Activated CD8-positive, alpha-beta memory T cell treated with anti-CD3 and anti-CD28 coated beads, Interleukin-2, amount 50 U/mL, for 1 hour (primary cell): ENCODE measurements around the gene SNAPC4.

Experiments used
- DNase-seq: peaks from one replicate; pipeline ENCODE4 v3.0.0-alpha.2; 2020; ENCODE audit errors: extremely low read depth

Gene SNAPC4

GRCh38 chr9:136392538-136393449 lies 7.2 kb downstream of the SNAPC4 start:
- DNase-seq: no peak

- DNase-seq: no peak
These were observed 8.0 kb downstream of the SNAPC4 start for GRCh38 chr9:136391737-136392537.

DNA sequence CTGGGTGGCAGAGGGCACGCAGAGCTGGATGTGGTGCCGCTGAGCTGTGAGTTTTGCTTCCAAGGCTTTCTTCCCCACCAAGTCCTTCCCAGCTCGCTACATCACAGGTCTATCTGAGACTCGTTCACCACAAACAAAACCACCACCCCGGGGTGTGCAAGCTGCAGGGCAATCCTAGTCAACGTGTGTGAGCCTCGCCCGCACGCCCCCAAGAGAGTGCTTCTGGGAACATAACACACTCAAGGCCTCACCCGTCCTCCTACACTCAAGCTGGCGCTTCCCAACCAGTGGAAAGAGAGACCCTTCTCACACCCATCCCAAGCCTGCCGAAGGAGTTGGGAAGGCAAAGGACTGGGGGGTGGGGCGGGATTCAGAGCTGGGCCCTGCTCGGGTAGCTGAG lies 10.6 kb downstream of the SNAPC4 start:
- DNase-seq: no peak

DNA sequence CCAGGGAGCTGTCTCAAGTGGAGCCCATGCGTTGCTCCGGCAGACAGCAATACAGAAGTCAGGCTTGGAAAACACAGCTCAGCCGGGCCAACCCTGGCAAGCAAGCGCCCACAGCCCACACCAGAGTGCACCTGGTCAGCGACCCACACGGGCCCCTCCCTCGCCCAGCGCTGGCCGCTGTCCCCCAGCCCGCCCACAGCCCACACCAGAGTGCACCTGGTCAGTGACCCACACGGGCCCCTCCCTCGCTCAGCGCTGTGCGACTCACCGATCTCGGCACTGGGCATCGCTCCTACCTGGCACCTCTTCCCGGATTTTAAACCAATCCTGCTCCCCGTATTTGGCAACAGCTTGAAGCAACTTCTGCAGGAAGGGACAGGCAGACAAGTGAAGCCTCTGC lies 12.8 kb downstream of the SNAPC4 start:
- no peak for DNase-seq

DNA sequence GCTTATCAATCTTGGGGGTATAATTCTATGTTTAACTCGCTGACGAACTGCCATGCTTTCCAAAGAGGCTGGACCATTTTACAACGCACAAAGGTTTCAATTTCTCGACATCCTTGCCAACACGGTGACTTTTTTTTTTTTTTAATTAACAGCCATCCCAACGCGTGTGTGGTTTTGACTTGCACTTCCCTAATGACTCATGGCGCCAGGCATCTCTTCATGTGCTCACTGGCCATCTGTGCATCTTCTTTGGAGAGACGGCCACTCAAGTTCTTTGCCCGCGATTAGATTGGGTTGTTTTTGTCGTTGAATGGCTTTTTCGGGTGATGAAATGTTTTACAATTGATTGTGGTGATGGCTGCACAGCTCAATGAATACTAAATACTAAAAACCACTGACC lies 14.0 kb downstream of the SNAPC4 start:
- no peak for DNase-seq

GRCh38 chr9:136385015-136385414 lies 15.0 kb downstream of the SNAPC4 start:
- DNase-seq: no peak

GRCh38 chr9:136383436-136383835 lies 16.5 kb downstream of the SNAPC4 start:
- no peak for DNase-seq

- no peak for DNase-seq
These were observed 17.9 kb downstream of the SNAPC4 start for GRCh38 chr9:136381966-136382513.

GRCh38 chr9:136381311-136381710 lies 18.7 kb downstream of the SNAPC4 start:
- no peak for DNase-seq

DNA sequence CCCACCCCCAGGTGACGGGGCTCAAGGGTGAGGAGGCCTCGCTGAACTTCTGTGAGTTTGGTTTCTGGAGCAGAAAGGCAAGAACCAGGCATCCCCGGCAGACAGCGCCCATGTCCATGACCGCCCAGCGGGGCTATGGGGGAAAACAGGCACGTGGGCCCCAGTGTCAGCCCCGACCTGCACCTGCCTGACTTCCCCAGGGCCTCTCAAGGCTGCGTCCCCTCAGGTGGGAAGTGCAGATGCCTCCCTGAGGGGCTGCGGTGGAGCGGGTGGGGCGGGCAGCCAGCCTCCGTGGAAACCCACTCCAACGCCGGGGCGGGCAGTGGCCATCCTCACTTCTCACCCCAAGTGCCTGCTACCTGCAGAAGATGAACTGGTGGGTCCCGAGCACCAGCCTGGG lies 19.6 kb downstream of the SNAPC4 start:
- DNase-seq: no peak

- no peak for DNase-seq
These were observed 20.1 kb downstream of the SNAPC4 start for GRCh38 chr9:136379891-136380290.

GRCh38 chr9:136379401-136379800 lies 20.6 kb downstream of the SNAPC4 start:
- no peak for DNase-seq

GRCh38 chr9:136379003-136379287 lies 21.0 kb downstream of the SNAPC4 start:
- no peak for DNase-seq

- no peak for DNase-seq
These were observed 21.6 kb downstream of the SNAPC4 start for GRCh38 chr9:136378170-136379002.

DNA sequence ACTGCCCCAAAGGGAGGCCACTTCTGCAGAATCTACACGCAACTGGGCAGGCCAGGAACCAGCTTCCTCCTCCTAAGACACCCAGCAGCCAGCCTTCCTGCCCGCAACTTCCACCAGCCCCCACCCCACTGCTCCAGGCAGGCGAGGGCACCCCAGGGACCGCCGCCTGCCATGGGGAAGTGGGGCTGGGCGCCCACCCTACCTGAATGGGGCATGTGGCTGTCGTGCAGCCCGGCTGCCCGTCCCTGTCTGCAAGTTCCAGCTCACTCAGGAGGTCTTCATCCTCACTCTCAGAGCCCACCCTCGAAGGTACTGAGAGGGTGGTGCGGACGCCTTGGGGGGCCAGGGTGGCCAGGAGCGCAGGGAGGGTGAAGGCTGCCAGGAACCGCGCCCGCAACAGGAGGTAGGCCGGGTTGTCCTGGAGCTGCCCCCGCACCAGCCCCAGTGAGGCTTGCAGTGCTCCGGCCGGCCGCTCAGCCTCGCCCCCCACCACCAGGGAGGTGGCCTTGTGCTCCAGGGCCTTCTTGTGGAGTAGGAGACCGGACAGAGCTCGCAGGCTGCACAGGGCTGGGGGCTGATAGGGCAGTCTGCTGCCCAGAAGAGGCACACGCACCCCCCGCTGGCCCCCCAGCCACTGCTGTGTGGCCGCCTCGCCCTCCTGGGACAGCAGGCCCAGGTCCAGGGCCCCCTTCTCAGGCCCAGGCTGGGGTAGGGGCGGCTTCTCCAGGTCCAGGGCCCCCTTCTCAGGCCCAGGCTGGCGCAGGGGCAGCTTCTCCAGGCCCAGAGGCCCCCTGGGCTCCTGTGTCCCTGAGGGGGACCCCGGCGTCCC lies 22.4 kb downstream of the SNAPC4 start:
- no peak for DNase-seq

GRCh38 chr9:136376457-136376856 lies 23.5 kb downstream of the SNAPC4 start:
- no peak for DNase-seq

DNA sequence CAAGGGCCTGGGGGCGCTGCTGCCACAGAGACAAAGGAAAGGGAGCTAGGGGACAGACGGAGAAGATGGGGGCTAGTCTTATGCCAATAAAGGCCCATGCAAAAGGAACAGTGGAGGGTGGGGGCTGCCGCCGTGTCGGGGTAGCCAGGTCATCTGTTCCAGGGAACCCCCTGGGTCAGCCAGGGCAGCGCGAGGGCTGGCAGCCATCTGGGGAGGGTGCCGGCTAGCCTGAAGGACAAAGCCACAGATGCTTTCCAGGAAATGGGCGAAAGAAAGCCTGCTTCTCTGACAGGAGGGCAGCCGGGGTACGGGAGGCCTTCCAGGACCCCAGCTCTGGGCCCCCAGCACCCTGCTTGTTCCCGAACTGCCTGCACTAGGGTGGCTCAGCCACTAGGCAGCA lies 24.9 kb downstream of the SNAPC4 start:
- no peak for DNase-seq

GRCh38 chr9:136374183-136374575 lies 25.8 kb downstream of the SNAPC4 start:
- DNase-seq: no peak

GRCh38 chr9:136373300-136374182 lies 26.4 kb downstream of the SNAPC4 start, which contains the start of gene CARD9:
TSS of gene CARD9 (minus strand) at chr9:136373669. CDS start at chr9:136372078, 1,591 bp downstream.
- no peak for DNase-seq
